ENCODE results near the gene FOXP3. TPM values are rescaled to one million over a fixed set of nuclear protein-coding genes. Genes with fewer than 3 reads are reported as not detected.

The FOXP3 gene
- total and polyA plus RNA-seq, 10 donors = 0.26 to 3.9 (median 1.1) TPM

GRCh38 chrX:49257074-49257790 lies 7.3 kb downstream of the FOXP3 start:
- TF ChIP-seq POLR2A (IDR thresholded peaks at IDR 0.05) (no peak), POLR2AphosphoS5 (IDR thresholded peaks at IDR 0.05) (no peak), CTCF (IDR thresholded peaks at IDR 0.05 in 8 of 11, conservative IDR thresholded peaks at IDR 0.05 in 3 of 11) (no peak)
- 65 to 79% (median 70%) methylated on average over 5 to 14 of the region's 14 CpGs for WGBS, 5 donors
- Histone ChIP-seq H3K27ac (peak overlapping the region in 1 of 8 donors; percentile 19), H3K4me1 (peaks cover 0 to 27% (median 0%) of the 10 kb centered on the region in 6 donors), H3K36me3 (no peaks in the 10 kb centered on the region), H3K9me3 (no peaks in the 10 kb centered on the region), H3K27me3 (replicated peaks in 1 of 7) (peaks cover 0 to 3% (median 0%) of the 10 kb centered on the region in 7 donors), H3K4me3 (no peak overlapping the region)
- intact Hi-C loops (cut with DNase I; ENCODE audit: low total_unique reads) = no loop called here
- DNase-seq = no peak

- Histone ChIP-seq H3K4me1 (peaks cover 0 to 27% (median 0%) of the 10 kb centered on the region in 6 donors), H3K27me3 (replicated peaks in 1 of 7) (peaks cover 0 to 3% (median 0%) of the 10 kb centered on the region in 7 donors), H3K36me3 (peaks cover 0 to 2% (median 0%) of the 10 kb centered on the region in 6 donors), H3K9me3 (no peaks in the 10 kb centered on the region), H3K4me3 (no peak overlapping the region), H3K27ac (no peak overlapping the region)
- intact Hi-C loops (cut with DNase I; ENCODE audit: low total_unique reads) = no loop called here
- 82 to 95% (median 84%) methylated on average over 6 to 9 of the region's 9 CpGs for WGBS, 5 donors
- DNase-seq = no peak
- TF ChIP-seq POLR2A (IDR thresholded peaks at IDR 0.05) = no peak
- TF ChIP-seq POLR2AphosphoS5 (IDR thresholded peaks at IDR 0.05) = peak in 1 of 3 donors; percentile 26
These were observed 8.1 kb downstream of the FOXP3 start for GRCh38 chrX:49256268-49256995.

- 82 to 98% (median 97%) methylated on average over 6 to 7 of the region's 7 CpGs for WGBS, 5 donors
- peaks cover 0 to 27% (median 0%) of the 10 kb centered on the region in 6 donors for H3K4me1 ChIP-seq
- H3K27me3 ChIP-seq (replicated peaks in 1 of 7) = peaks cover 0 to 2% (median 0%) of the 10 kb centered on the region in 7 donors
- TF ChIP-seq POLR2AphosphoS5 (IDR thresholded peaks at IDR 0.05) (no peak), POLR2A (IDR thresholded peaks at IDR 0.05) (no peak), CTCF (IDR thresholded peaks at IDR 0.05 in 8 of 11, conservative IDR thresholded peaks at IDR 0.05 in 3 of 11) (no peak)
- peaks cover 0 to 20% (median 0%) of the 10 kb centered on the region in 6 donors for H3K36me3 ChIP-seq
- no peak overlapping the region for H3K4me3 ChIP-seq
- intact Hi-C loops (cut with DNase I; ENCODE audit: low total_unique reads) = no loop called here
- no peak overlapping the region for H3K27ac ChIP-seq
- DNase-seq = no peak
- no peaks in the 10 kb centered on the region for H3K9me3 ChIP-seq
These were observed 9.9 kb downstream of the FOXP3 start for GRCh38 chrX:49254639-49255038.

- Histone ChIP-seq H3K27ac (no peak overlapping the region), H3K9me3 (no peaks in the 10 kb centered on the region), H3K36me3 (peaks cover 0 to 53% (median 27%) of the 10 kb centered on the region in 6 donors), H3K27me3 (replicated peaks in 1 of 7) (no peaks in the 10 kb centered on the region), H3K4me1 (peaks cover 0 to 9% (median 0%) of the 10 kb centered on the region in 6 donors), H3K4me3 (no peak overlapping the region)
- TF ChIP-seq POLR2A (IDR thresholded peaks at IDR 0.05) (no peak), CTCF (IDR thresholded peaks at IDR 0.05 in 8 of 11, conservative IDR thresholded peaks at IDR 0.05 in 3 of 11) (no peak), POLR2AphosphoS5 (IDR thresholded peaks at IDR 0.05) (no peak)
- intact Hi-C loops (cut with DNase I; ENCODE audit: low total_unique reads) = no loop called here
- peak; percentile 52 for DNase-seq
- 87 to 95% (median 91%) methylated on average over 4 to 13 of the region's 13 CpGs for WGBS, 5 donors
These were observed 13.2 kb downstream of the FOXP3 start for GRCh38 chrX:49251325-49251724.

Data from spleen (tissue), 11 donors.